Activated CD4-positive, alpha-beta T cell treated with anti-CD3 and anti-CD28 coated beads, Interleukin-2, amount 50 U/mL, for 16 hours (primary cell): ENCODE measurements around the gene CYP24A1.

Experiments
- DNase-seq: peaks from one replicate; pipeline ENCODE4 v3.0.0-alpha.2; 2020

The CYP24A1 gene

GRCh38 chr20:54201268-54201846 lies 27.6 kb upstream of the CYP24A1 start:
- no peak for DNase-seq

GRCh38 chr20:54200487-54201267 lies 26.9 kb upstream of the CYP24A1 start:
- DNase-seq = no peak

- peak; percentile 69 for DNase-seq
These were observed 26.0 kb upstream of the CYP24A1 start for GRCh38 chr20:54199721-54200176.

GRCh38 chr20:54199283-54199682 lies 25.5 kb upstream of the CYP24A1 start:
- DNase-seq = no peak

GRCh38 chr20:54197621-54198604 lies 24.1 kb upstream of the CYP24A1 start:
- DNase-seq = peak; percentile 16

- DNase-seq = no peak
These were observed 22.0 kb upstream of the CYP24A1 start for GRCh38 chr20:54195483-54196472.

- DNase-seq = no peak
These were observed 21.1 kb upstream of the CYP24A1 start for GRCh38 chr20:54194724-54195438.

GRCh38 chr20:54193817-54194216 lies 20.0 kb upstream of the CYP24A1 start:
- DNase-seq = no peak

- DNase-seq = no peak
These were observed 16.4 kb upstream of the CYP24A1 start for GRCh38 chr20:54190217-54190616.

- DNase-seq = no peak
These were observed 15.8 kb upstream of the CYP24A1 start for GRCh38 chr20:54189630-54190029.

GRCh38 chr20:54188132-54188849 lies 14.5 kb upstream of the CYP24A1 start:
- DNase-seq = no peak

- DNase-seq = no peak
These were observed 11.3 kb upstream of the CYP24A1 start for GRCh38 chr20:54184904-54185626.

GRCh38 chr20:54184071-54184470 lies 10.3 kb upstream of the CYP24A1 start:
- no peak for DNase-seq

GRCh38 chr20:54180931-54181330 lies 7.1 kb upstream of the CYP24A1 start:
- DNase-seq = no peak

- no peak for DNase-seq
These were observed 6.2 kb upstream of the CYP24A1 start for GRCh38 chr20:54179946-54180345.

GRCh38 chr20:54178256-54178655 lies 4.5 kb upstream of the CYP24A1 start:
- no peak for DNase-seq

GRCh38 chr20:54177378-54177777 lies 3.6 kb upstream of the CYP24A1 start:
- DNase-seq = no peak

GRCh38 chr20:54176610-54177009 lies 2.8 kb upstream of the CYP24A1 start:
- DNase-seq = no peak

GRCh38 chr20:54174457-54175175 lies 830 bp upstream of the CYP24A1 start:
- no peak for DNase-seq
